Inferior parietal cortex (tissue), 1 donor: ENCODE results near the gene AKAP4.

Source experiments
- DNase-seq: peaks from one replicate; pipeline ENCODE4 v3.0.0-alpha.2; 2016; ENCODE audit errors: extremely low spot score

The AKAP4 gene, protein sequence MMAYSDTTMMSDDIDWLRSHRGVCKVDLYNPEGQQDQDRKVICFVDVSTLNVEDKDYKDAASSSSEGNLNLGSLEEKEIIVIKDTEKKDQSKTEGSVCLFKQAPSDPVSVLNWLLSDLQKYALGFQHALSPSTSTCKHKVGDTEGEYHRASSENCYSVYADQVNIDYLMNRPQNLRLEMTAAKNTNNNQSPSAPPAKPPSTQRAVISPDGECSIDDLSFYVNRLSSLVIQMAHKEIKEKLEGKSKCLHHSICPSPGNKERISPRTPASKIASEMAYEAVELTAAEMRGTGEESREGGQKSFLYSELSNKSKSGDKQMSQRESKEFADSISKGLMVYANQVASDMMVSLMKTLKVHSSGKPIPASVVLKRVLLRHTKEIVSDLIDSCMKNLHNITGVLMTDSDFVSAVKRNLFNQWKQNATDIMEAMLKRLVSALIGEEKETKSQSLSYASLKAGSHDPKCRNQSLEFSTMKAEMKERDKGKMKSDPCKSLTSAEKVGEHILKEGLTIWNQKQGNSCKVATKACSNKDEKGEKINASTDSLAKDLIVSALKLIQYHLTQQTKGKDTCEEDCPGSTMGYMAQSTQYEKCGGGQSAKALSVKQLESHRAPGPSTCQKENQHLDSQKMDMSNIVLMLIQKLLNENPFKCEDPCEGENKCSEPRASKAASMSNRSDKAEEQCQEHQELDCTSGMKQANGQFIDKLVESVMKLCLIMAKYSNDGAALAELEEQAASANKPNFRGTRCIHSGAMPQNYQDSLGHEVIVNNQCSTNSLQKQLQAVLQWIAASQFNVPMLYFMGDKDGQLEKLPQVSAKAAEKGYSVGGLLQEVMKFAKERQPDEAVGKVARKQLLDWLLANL

DNA sequence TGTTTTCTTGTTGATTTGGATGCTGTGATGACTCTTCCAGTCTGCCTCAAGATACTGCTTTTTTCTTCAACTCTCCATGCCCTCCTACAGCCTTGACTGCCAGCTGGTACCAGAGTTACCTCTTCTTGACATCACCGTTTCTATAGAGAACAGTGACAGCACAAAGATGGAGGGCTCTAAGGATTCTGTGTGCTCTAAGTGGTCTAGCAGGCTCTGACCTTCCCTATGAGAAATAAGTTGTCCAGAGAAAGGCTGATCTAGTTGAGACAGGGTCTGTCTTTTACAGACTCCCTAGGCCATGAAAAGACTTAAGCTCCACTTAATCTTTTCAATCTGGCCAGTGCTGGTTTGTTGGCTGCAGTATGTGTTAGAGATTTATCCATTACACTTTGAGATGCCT lies at the start of gene AKAP4:
Gene AKAP4 (minus strand): TSS at position 101 of the 400 bp plus-strand sequence. CDS start 118 bp downstream, outside the sequence.
- no peak for DNase-seq

DNA sequence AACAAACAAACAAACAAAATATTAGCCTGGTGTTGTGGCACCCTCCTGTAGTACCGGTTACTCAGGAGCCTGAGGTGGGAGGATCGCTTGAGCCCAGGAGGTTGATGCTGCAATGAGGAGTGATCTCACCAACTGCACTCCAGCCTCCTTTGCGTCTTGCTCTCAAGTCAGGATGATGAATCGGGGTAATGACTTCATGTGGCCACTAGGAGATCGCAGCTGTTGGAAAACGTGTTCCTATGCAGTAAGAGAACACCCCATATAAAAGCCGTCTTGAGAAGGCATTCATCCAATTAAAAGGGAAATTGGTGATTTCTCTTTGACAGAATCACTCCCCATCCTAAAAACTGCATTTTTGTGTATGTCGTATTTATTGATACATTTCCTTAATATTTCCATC lies 10.7 kb upstream of the AKAP4 start:
- DNase-seq = no peak

- no peak for DNase-seq
These were observed 5.9 kb upstream of the AKAP4 start for GRCh38 chrX:50206753-50207152.

DNA sequence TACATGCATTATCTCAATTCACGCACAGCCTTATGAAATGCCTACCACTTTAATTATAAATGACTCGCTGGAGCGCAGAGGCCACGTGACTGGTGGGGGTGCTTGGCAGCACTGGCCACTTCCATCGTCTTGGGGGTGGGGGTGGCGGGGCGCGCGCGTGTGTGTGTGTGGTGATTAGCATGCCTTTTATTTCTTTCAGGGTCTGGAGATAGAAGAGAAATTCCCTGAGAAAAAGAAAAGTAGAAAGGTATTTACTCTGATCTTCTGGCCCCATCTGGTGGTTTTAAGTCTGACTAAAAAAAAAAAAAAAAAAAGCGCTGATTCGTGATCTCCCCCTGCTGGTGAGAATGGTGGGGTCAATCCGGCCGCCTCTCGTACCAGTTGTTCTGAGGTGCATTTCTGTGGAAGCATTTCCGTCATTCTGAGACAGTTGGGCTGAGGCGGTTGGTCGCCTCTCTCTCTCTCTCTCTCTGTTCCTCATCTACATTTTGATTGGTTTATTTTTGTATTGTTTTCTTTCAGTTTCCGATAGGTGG lies 3.6 kb upstream of the AKAP4 start, which contains the start of gene CCNB3:
Gene CCNB3 (plus strand): TSS at position 402 of the 536 bp plus-strand sequence. CDS start 80,399 bp downstream, outside the sequence.
- DNase-seq = peak; percentile 59

DNA sequence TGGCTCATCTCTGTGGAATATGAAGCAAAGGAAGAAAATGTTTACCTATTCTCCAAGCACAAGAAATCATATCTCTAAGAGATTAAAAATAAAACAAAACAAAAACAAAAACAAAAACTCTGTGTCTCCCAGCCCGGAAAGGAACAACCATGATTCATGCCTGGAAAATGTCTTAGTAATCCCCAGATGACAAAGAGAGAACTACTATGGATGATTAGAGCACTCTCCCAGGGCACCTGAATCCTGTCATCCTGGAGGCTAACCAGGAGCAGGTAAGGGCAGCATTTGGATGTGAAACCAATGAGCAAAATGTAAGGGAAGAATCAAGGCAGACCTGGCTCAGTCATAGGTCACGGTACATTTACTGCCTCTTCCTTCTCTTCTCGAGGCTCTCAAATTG lies 1.7 kb upstream of the AKAP4 start:
- no peak for DNase-seq

DNA sequence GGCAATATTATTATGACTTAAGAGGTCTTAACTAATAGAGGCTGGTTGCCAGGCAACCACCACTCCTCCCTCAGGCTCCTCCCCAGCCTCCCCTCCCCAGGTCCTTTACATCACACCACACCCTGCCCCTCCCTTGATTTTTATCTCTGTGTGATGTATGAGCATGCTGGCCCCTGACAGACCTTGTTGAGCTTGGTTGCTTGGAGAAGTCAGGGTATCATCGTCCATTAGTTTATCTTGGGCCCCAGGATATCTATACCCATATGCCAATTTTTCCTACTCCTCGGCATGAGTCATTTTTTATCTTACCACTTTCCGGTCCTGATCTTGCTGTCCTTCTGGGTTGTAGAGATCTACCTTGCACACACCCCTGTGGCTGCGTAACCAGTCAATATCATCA lies 2.5 kb downstream of the AKAP4 start:
- no peak for DNase-seq

- no peak for DNase-seq
These were observed 11.8 kb downstream of the AKAP4 start for GRCh38 chrX:50188859-50189600.

DNA sequence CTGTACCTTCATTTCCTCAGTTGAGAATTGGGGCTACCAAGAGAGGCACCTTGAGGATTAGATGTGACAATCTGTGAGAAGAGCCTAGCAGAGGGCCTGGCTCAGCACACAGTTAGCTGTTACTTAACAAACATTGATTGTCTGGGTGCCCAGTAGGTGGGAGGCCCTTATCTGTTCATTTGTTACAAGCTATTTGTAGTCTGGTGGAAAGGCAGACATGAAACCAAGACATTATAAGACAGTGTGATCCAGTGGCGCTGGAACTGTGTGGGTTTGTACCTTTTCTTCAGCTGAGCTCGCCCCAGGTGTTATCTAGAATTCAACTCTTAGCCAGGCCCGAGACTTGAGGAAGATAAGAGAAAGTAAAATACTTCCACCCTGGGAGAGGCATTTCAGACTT lies 16.9 kb downstream of the AKAP4 start:
- no peak for DNase-seq

- no peak for DNase-seq
These were observed 20.5 kb downstream of the AKAP4 start for GRCh38 chrX:50180073-50180940.

GRCh38 chrX:50169717-50170116 lies 31.1 kb downstream of the AKAP4 start:
- no peak for DNase-seq

- DNase-seq = no peak
These were observed 32.5 kb downstream of the AKAP4 start for GRCh38 chrX:50168241-50168687.

- DNase-seq = no peak
These were observed 33.4 kb downstream of the AKAP4 start for GRCh38 chrX:50167366-50167765.

- DNase-seq = no peak
These were observed 35.1 kb downstream of the AKAP4 start for GRCh38 chrX:50165727-50166126.

DNA sequence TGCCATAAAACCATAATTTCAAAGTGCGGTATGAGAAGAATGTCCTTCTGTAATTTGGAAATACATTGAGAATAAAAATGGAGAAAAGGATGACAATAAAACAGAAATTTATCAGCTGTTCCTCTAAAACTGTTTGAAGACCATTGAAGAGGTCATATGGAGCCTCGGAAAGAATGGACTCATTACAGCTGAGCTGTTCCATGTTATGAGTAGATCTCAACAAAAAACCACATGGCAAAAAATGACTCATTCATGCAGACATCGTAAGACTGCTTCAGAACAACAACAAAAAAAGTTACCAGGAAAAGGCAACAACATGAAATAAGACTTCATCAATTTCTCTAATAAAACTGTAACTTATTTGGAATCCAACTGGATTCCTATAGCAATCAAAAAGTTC lies 39.7 kb downstream of the AKAP4 start:
- no peak for DNase-seq

- DNase-seq = no peak
These were observed 42.2 kb downstream of the AKAP4 start for GRCh38 chrX:50158593-50158992.

- no peak for DNase-seq
These were observed 43.2 kb downstream of the AKAP4 start for GRCh38 chrX:50157545-50158135.

DNA sequence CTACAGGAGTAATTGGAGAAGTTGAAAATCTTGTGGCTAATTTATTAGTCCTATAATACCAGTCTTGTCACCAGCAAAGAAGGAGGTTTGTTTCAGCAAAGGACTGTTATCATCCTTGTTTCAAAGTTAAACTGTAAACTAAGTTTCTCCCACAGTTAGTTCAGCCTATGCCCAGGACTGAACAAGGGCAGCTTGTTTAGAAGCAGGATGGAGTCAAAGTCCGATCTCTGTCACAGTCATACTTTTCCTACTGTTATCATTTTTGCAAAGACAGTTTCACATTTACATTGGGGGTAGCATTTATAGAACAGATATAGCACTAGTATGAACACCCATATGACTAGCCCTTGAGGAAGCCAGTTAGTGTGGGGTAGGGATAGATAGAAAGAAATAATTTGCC lies 46.4 kb downstream of the AKAP4 start:
- no peak for DNase-seq

- DNase-seq = no peak
These were observed 48.4 kb downstream of the AKAP4 start for GRCh38 chrX:50152456-50152855.

- no peak for DNase-seq
These were observed 52.8 kb downstream of the AKAP4 start for GRCh38 chrX:50147972-50148371.
